HCT116 (cell line): ENCODE results near the gene RAP1B. TPM values are rescaled to one million over a fixed set of nuclear protein-coding genes. Genes with fewer than 3 reads are reported as not detected.

Experiments used
- ATAC-seq: fragments of 200-7000 bp; cut with Tn5 transposase; 2 replicates; pipeline ENCODE4 v1.9.1; 2020; ENCODE audit warnings: mild to moderate bottlenecking, moderate library complexity
- BruUV-seq: library from RNA; stranded (reverse); fragments of 400-500 nt; replicated peaks from 2 replicates; lab custom pipeline; 2021; lab: Mats Ljungman, UMichigan
- CTCF ChIA-PET: fragments of 300-600 bp; sonication (Branson Sonifier 250); formaldehyde crosslinking; loops from one replicate; lab custom pipeline; 2021; ENCODE audit warnings: antibody characterized with exemption; lab: Charles Lee
- POLR2A ChIA-PET: fragments of 300-600, 350-600 bp; sonication (Branson Sonifier 250); formaldehyde crosslinking; loops from one replicate; lab custom pipeline; 2021; ENCODE audit warnings: antibody characterized with exemption; lab: Charles Lee
- RAD21 ChIA-PET, 2 experiments: fragments of 300-600 bp; sonication (Branson Sonifier 250); formaldehyde crosslinking; loops; one replicate each; lab custom pipeline; 2023; ENCODE audit warnings: low total read pairs in 2 of 2; ENCODE audit not compliant: uncharacterized antibody in 2 of 2, unreplicated experiment in 2 of 2, low non-redundant PET in 1 of 2; lab: Charles Lee
- DNase-seq: peaks from one replicate; pipeline ENCODE4 v3.0.0-alpha.2; 2010; ENCODE audit warnings: low read depth, low spot score
- H2AFZ ChIP-seq: fragments of 200-600 bp; shearing (Covaris generic), sonication (generic); 2 replicates; pipeline ENCODE4 v1.6.1; 2017; ENCODE audit warnings: low read depth, mixed run types, mixed read lengths, antibody characterized with exemption, low read length; ENCODE audit not compliant: poor library complexity, severe bottlenecking
- H3K27ac ChIP-seq: 2 replicates; pipeline ENCODE4 v1.5.1; 2012; ENCODE audit warnings: low read depth, low read length
- H3K27me3 ChIP-seq: fragments of 200-600 bp; sonication (generic); 2 replicates; pipeline ENCODE4 v1.6.1; 2016; ENCODE audit warnings: mixed run types, low read length, mixed read lengths; ENCODE audit not compliant: insufficient read depth
- H3K36me3 ChIP-seq, 2 experiments: fragments of 200-500 bp in 1 of 2; fragments of 200-600 bp in 1 of 2; sonication (Bioruptor generic) in 1 of 2; sonication (generic) in 1 of 2; 2 replicates each; pipeline versions ENCODE4 v1.5.1 to v1.6.1; 2014 to 2016; ENCODE audit warnings: low read length in 2 of 2, inconsistent platforms in 1 of 2, mixed read lengths in 1 of 2, mixed run types in 1 of 2; ENCODE audit not compliant: insufficient read depth in 2 of 2, control insufficient read depth in 1 of 2
- H3K4me1 ChIP-seq, 2 experiments: fragments of 200-600 bp in 1 of 2; sonication (generic) in 1 of 2; 2 replicates each; pipeline versions ENCODE4 v1.5.1 to v1.6.1; 2012 to 2017; ENCODE audit warnings: low read length in 2 of 2, inconsistent platforms in 1 of 2, mild to moderate bottlenecking in 1 of 2, mixed read lengths in 1 of 2, mixed run types in 1 of 2, moderate library complexity in 1 of 2; ENCODE audit not compliant: insufficient read depth in 2 of 2, control insufficient read depth in 1 of 2
- H3K4me2 ChIP-seq: fragments of 200-600 bp; sonication (generic); 2 replicates; pipeline ENCODE4 v1.6.1; 2017; ENCODE audit warnings: mixed run types, low read length, mixed read lengths
- H3K4me3 ChIP-seq, 2 experiments: fragments of 200-600 bp in 1 of 2; sonication (generic) in 1 of 2; replicated peaks in 1 of 2; 2 replicates each; pipeline ENCODE4 v1.5.1; 2011 to 2016; ENCODE audit warnings: low read length in 2 of 2, control low read depth in 1 of 2, low read depth in 1 of 2, mild to moderate bottlenecking in 1 of 2, mixed read lengths in 1 of 2, mixed run types in 1 of 2
- H3K79me2 ChIP-seq: fragments of 200-600 bp; sonication (generic); 2 replicates; pipeline ENCODE4 v1.6.1; 2017; ENCODE audit warnings: mild to moderate bottlenecking, mixed run types, low read length, moderate library complexity, mixed read lengths; ENCODE audit not compliant: insufficient read depth
- H3K9ac ChIP-seq: fragments of 200-600 bp; sonication (generic); 2 replicates; pipeline ENCODE4 v1.6.1; 2016; ENCODE audit warnings: low read length, mixed read lengths
- H3K9me2 ChIP-seq: fragments of 200-600 bp; sonication (generic), shearing (Covaris generic); 2 replicates; pipeline ENCODE4 v1.6.1; 2017; ENCODE audit warnings: mixed run types, mild to moderate bottlenecking, moderate library complexity; ENCODE audit not compliant: insufficient read depth
- H3K9me3 ChIP-seq, 2 experiments: fragments of 200-500 bp in 1 of 2; fragments of 200-600 bp in 1 of 2; sonication (Bioruptor generic) in 1 of 2; sonication (generic) in 1 of 2; 2 replicates each; pipeline ENCODE4 v1.6.1; 2014 to 2017; ENCODE audit warnings: low read length in 2 of 2, mixed read lengths in 2 of 2, inconsistent platforms in 1 of 2, low read depth in 1 of 2, mild to moderate bottlenecking in 1 of 2, mixed run types in 1 of 2, moderate library complexity in 1 of 2; ENCODE audit not compliant: control insufficient read depth in 1 of 2, insufficient read depth in 1 of 2
- H4K20me1 ChIP-seq: fragments of 200-600 bp; sonication (generic), shearing (Covaris generic); 2 replicates; pipeline ENCODE4 v1.6.1; 2017; ENCODE audit warnings: mixed run types, mild to moderate bottlenecking, moderate library complexity; ENCODE audit not compliant: insufficient read depth
- ATF3 ChIP-seq: IDR thresholded peaks from 2 replicates; pipeline ENCODE4 v1.6.1; 2012
- CEBPB ChIP-seq: IDR thresholded peaks from 2 replicates; pipeline ENCODE4 v1.6.1; 2012; ENCODE audit warnings: low read depth
- EGR1 ChIP-seq: IDR thresholded peaks from 2 replicates; pipeline ENCODE4 v1.6.1; 2012; ENCODE audit warnings: low read depth
- ELF1 ChIP-seq: IDR thresholded peaks from 2 replicates; pipeline ENCODE4 v1.6.1; 2012; ENCODE audit warnings: low read depth, borderline replicate concordance
- EZH2 ChIP-seq: fragments of 200-600 bp; sonication (generic); IDR thresholded peaks from 2 replicates; pipeline ENCODE4 v1.6.1; 2017; ENCODE audit warnings: antibody characterized with exemption, mixed run types
- FOSL1 ChIP-seq: IDR thresholded peaks from 2 replicates; pipeline ENCODE4 v1.6.1; 2012; ENCODE audit warnings: low read depth
- JUND ChIP-seq: IDR thresholded peaks from 2 replicates; pipeline ENCODE4 v1.6.1; 2012
- POLR2A ChIP-seq: IDR thresholded peaks from 2 replicates; pipeline ENCODE4 v1.7.0; 2011; ENCODE audit warnings: borderline replicate concordance; ENCODE audit not compliant: insufficient read depth, insufficient read length; ENCODE audit errors: extremely low read depth
- POLR2AphosphoS5 ChIP-seq: IDR thresholded peaks from 2 replicates; pipeline ENCODE4 v1.6.1; 2011; ENCODE audit warnings: mild to moderate bottlenecking, low read depth, low read length, moderate library complexity
- RAD21 ChIP-seq: IDR thresholded peaks from 2 replicates; pipeline ENCODE4 v1.6.1; 2012; ENCODE audit warnings: low read depth, mild to moderate bottlenecking
- SIN3A ChIP-seq: IDR thresholded peaks from 2 replicates; pipeline ENCODE4 v1.6.1; 2012; ENCODE audit warnings: low read depth
- SP1 ChIP-seq: IDR thresholded peaks from 2 replicates; pipeline ENCODE4 v1.6.1; 2012; ENCODE audit warnings: low read depth
- SRF ChIP-seq: IDR thresholded peaks from 2 replicates; pipeline ENCODE4 v1.6.1; 2012; ENCODE audit warnings: low read depth
- ZBTB33 ChIP-seq: IDR thresholded peaks from 2 replicates; pipeline ENCODE4 v1.6.1; 2011; ENCODE audit warnings: mild to moderate bottlenecking, low read length, moderate library complexity; ENCODE audit not compliant: insufficient replicate concordance; ENCODE audit errors: extremely low read depth
- intact Hi-C: fragments of 100-400 bp; cut with micrococcal nuclease; formaldehyde crosslinking; loops from 2 replicates; pipeline ENCODE4 v1.10.0; 2022
- total RNA-seq: library from RNA; stranded (reverse); gene quantifications from one replicate; pipeline ENCODE4 v1.2.1, GENCODE V29; 2021; ENCODE audit not compliant: unreplicated experiment

Gene RAP1B
- total RNA-seq, 1 experiment from 2014 or later, result 79.2 TPM

- no peaks in the 10 kb centered on the region for H3K36me3 ChIP-seq
- TF ChIP-seq ELF1 (no peak), SIN3A (no peak), POLR2AphosphoS5 (no peak), ZBTB33 (no peak)
- TF ChIP-seq, all 23 proteins: peak for 0
- RAD21 ChIA-PET, result no interaction called here
- H3K4me2 ChIP-seq, result no peak overlapping the region
- CTCF ChIA-PET, result no interaction called here
- DNase-seq (no peak), ATAC-seq (no peak)
- POLR2A ChIA-PET, result no interaction called here
- H3K4me3 ChIP-seq, result no peak overlapping the region
- no peaks in the 10 kb centered on the region for H3K27me3 ChIP-seq
- H3K9me2 ChIP-seq, result no peaks in the 10 kb centered on the region
- H3K79me2 ChIP-seq, result no peaks in the 10 kb centered on the region
- no peaks in the 10 kb centered on the region for H4K20me1 ChIP-seq
- no peaks in the 10 kb centered on the region for H3K9me3 ChIP-seq
- BruUV-seq, result no TSS peak
- peaks cover 7 to 26% of the 10 kb centered on the region in 2 experiments for H3K4me1 ChIP-seq
- H3K27ac ChIP-seq, result no peak overlapping the region
- no peak overlapping the region for H2AFZ ChIP-seq
- intact Hi-C loops, result loop anchor here (2.0 kb wide), 1 partner anchor 25 kb away; the partner anchor contains the start of gene RAP1B
- H3K9ac ChIP-seq, result no peak overlapping the region
Measured at GRCh38 chr12:68585966-68586365, 24.7 kb upstream of the RAP1B start.

- no peaks in the 10 kb centered on the region for H3K79me2 ChIP-seq
- POLR2A ChIA-PET, result no interaction called here
- no peak for TF ChIP-seq RAD21
- TF ChIP-seq ZBTB33, result no peak
- TF ChIP-seq ELF1, result no peak
- no peak for TF ChIP-seq POLR2A
- TF ChIP-seq JUND, result no peak
- no peak for TF ChIP-seq SRF
- TF ChIP-seq FOSL1, result no peak
- no peak for TF ChIP-seq SP1
- no peak for TF ChIP-seq CEBPB
- no peak for TF ChIP-seq EGR1
- TF ChIP-seq ATF3, result no peak
- no peak for TF ChIP-seq EZH2
Measured at GRCh38 chr12:68587448-68587873, 23.2 kb upstream of the RAP1B start.

More at GRCh38 chr12:68587448-68587873, 23.2 kb upstream of the RAP1B start:
- Histone ChIP-seq H3K9me2 (no peaks in the 10 kb centered on the region), H3K9ac (no peak overlapping the region), H3K36me3 (no peaks in the 10 kb centered on the region), H3K9me3 (no peaks in the 10 kb centered on the region), H2AFZ (no peak overlapping the region), H3K4me3 (no peak overlapping the region), H3K27me3 (no peaks in the 10 kb centered on the region), H4K20me1 (no peaks in the 10 kb centered on the region), H3K4me1 (peaks cover 7 to 26% of the 10 kb centered on the region in 2 experiments), H3K27ac (no peak overlapping the region), H3K4me2 (no peak overlapping the region)
- ATAC-seq (no peak), DNase-seq (no peak)
- intact Hi-C loops, result no loop called here
- no TSS peak for BruUV-seq
- RAD21 ChIA-PET, result no interaction called here
- CTCF ChIA-PET, result no interaction called here
